GM23248 (cell line): ENCODE measurements around the gene SRF. TPM values are rescaled to one million over a fixed set of nuclear protein-coding genes. Genes with fewer than 3 reads are reported as not detected.

ENCODE experiments used
- DNase-seq: peaks from one replicate; pipeline ENCODE4 v3.0.0-alpha.2; 2015
- H2AFZ ChIP-seq: fragments of 200-600 bp; sonication (generic); 2 replicates; pipeline ENCODE4 v1.6.1; 2016; ENCODE audit warnings: antibody characterized with exemption
- H3F3A ChIP-seq: fragments of 200-600 bp; sonication (generic); 2 replicates; pipeline ENCODE4 v1.6.1; 2016; ENCODE audit warnings: mild to moderate bottlenecking, antibody characterized with exemption, mixed run types; ENCODE audit not compliant: insufficient read depth
- H3K27ac ChIP-seq: fragments of 200-600 bp; sonication (generic); 2 replicates; pipeline ENCODE4 v1.5.1; 2016; ENCODE audit warnings: mild to moderate bottlenecking
- H3K27me3 ChIP-seq: fragments of 200-600 bp; sonication (generic); replicated peaks from 2 replicates; pipeline ENCODE4 v1.6.1; 2016; ENCODE audit warnings: mild to moderate bottlenecking; ENCODE audit not compliant: insufficient read depth
- H3K36me3 ChIP-seq: fragments of 200-600 bp; sonication (generic); 2 replicates; pipeline ENCODE4 v1.6.1; 2016; ENCODE audit warnings: low read depth, mild to moderate bottlenecking
- H3K4me1 ChIP-seq: fragments of 200-600 bp; sonication (generic); 2 replicates; pipeline ENCODE4 v1.6.1; 2016; ENCODE audit warnings: mild to moderate bottlenecking; ENCODE audit not compliant: insufficient read depth
- H3K4me2 ChIP-seq: fragments of 200-600 bp; sonication (generic); one replicate; pipeline ENCODE4 v1.6.1; 2016; ENCODE audit warnings: mild to moderate bottlenecking; ENCODE audit not compliant: unreplicated experiment
- H3K4me3 ChIP-seq: fragments of 200-600 bp; sonication (generic); 2 replicates; pipeline ENCODE4 v1.5.1; 2016; ENCODE audit warnings: mild to moderate bottlenecking
- H3K79me2 ChIP-seq: fragments of 200-600 bp; sonication (generic); 2 replicates; pipeline ENCODE4 v1.6.1; 2016; ENCODE audit warnings: mild to moderate bottlenecking; ENCODE audit not compliant: insufficient read depth
- H3K9ac ChIP-seq: fragments of 200-600 bp; sonication (generic); 2 replicates; pipeline ENCODE4 v1.6.1; 2016; ENCODE audit warnings: mild to moderate bottlenecking
- H3K9me2 ChIP-seq: fragments of 200-600 bp; sonication (generic); 2 replicates; pipeline ENCODE4 v1.6.1; 2016; ENCODE audit warnings: mixed run types, mild to moderate bottlenecking, moderate library complexity; ENCODE audit not compliant: insufficient read depth
- H3K9me3 ChIP-seq: fragments of 200-600 bp; sonication (generic); one replicate; pipeline ENCODE4 v1.6.1; 2017; ENCODE audit warnings: low read depth
- H4K20me1 ChIP-seq: fragments of 200-600 bp; sonication (generic); 2 replicates; pipeline ENCODE4 v1.6.0; 2016; ENCODE audit not compliant: insufficient read depth
- EZH2 ChIP-seq: fragments of 200-600 bp; sonication (generic); IDR thresholded peaks from 2 replicates; pipeline ENCODE4 v1.6.1; 2018; ENCODE audit warnings: antibody characterized with exemption, mild to moderate bottlenecking; ENCODE audit not compliant: insufficient read depth, poor library complexity, severe bottlenecking
- EZH2phosphoT487 ChIP-seq: fragments of 200-600 bp; sonication (generic); IDR thresholded peaks from 2 replicates; pipeline ENCODE4 v1.6.1; 2018; ENCODE audit warnings: antibody characterized with exemption, moderate library complexity, mild to moderate bottlenecking, low read depth; ENCODE audit not compliant: insufficient read depth
- WGBS, 2 experiments: methylation state at CpG; one replicate each; pipeline ENCODE4 v1.1.6; 2015 to 2017; ENCODE audit warnings: low lambda C conversion rate in 2 of 2, low coverage in 1 of 2; ENCODE audit errors: missing lambda C conversion rate in 2 of 2; 5-methylcytosine and 5-hydroxymethylcytosine counted together
- in situ Hi-C: fragments of 300-500 bp; cut with MboI; formaldehyde crosslinking; loops from 2 replicates; pipeline ENCODE4 v1.15.0; 2020
- polyA plus RNA-seq: library from polyadenylated mRNA; unstranded; fragments of >200 nt; fragmentation: Nextera tagmentation; extraction: Ambion mirVana; gene quantifications from 2 replicates; pipeline ENCODE4 v1.2.1, GENCODE V29; 2016
- total RNA-seq: library from RNA; depleted of rRNA; stranded (reverse); fragments of >200 nt; shearing (Covaris generic); gene quantifications from 2 replicates; pipeline ENCODE4 v1.2.3, GENCODE V29; 2014

The SRF gene
- total and polyA plus RNA-seq, 2 experiments from 2014 or later, result 3.3 to 29.6 TPM

DNA sequence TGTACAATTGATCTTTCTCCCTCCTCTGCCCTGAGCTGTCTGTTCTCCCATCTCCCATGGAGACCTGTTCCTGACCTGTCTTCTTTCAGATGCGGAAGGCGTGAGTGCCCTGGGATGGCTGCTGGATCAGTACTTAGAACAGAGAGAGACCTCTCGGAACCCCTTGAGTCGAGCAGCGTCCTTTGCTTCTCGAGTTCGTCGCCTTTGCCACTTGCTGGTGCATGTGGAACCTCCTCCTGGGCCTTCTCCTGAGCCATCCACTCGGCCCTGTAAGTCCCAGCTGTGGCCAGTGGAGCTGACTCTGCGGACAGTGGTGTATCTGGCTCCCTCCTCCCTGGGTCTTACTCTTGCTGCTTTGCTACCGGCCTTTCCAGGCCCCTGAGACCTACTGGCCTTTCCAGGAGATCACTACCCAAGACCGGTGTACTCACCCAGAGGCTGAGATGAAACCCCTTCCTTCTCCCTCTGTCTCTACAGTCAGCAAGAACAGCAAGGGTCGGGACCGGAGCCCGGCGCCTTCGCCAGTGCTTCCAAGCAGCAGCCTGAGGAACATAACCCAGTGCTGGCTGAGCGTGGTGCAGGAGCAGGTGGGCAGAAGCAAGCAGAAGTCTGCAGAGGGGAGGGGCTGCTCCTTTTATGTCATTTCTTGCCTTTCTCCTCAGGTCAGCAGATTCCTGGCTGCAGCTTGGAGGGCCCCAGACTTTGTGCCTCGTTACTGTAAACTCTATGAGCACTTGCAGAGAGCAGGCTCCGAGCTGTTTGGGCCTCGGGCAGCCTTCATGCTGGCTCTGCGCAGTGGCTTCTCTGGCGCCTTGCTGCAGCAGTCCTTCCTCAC, 33.4 kb downstream of the SRF start:
- Histone ChIP-seq H2AFZ (no peak overlapping the region), H3K4me3 (no peak overlapping the region), H3K9ac (no peak overlapping the region), H3K4me1 (no peaks in the 10 kb centered on the region), H3K27ac (no peak overlapping the region), H3K27me3 (no peaks in the 10 kb centered on the region), H3K9me2 (no peaks in the 10 kb centered on the region), H3K9me3 (no peaks in the 10 kb centered on the region), H3K36me3 (peaks cover 3% of the 10 kb centered on the region; the same call in 1 of the 2 replicates), H3F3A (no peaks in the 10 kb centered on the region), H3K79me2 (no peaks in the 10 kb centered on the region), H3K4me2 (no peak overlapping the region), H4K20me1 (no peaks in the 10 kb centered on the region)
- in situ Hi-C loops, result no loop called here
- TF ChIP-seq EZH2 (no peak), EZH2phosphoT487 (no peak)
- no peak for DNase-seq
- WGBS, 2 experiments, result 93 to 94% methylated on average over 23 of the region's 23 CpGs

DNA sequence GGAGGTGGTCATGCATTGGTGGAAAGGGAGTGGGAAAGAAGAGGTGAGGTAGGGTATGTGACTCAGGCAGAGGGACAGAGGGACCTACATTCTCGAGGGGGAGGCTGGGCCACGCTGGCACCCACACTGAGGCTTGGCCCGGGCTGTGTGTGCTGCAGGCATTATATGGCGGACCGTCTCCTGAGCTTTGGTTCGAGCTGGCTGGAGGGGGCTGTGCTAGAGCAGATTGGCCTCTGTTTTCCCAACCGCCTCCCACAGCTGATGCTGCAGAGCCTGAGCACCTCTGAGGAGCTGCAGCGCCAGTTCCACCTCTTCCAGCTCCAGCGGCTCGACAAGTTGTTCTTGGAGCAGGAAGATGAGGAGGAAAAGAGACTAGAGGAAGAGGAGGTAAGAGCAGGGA, 34.8 kb downstream of the SRF start:
- Histone ChIP-seq H3F3A (no peaks in the 10 kb centered on the region), H3K36me3 (peaks cover 3% of the 10 kb centered on the region; the same call in 1 of the 2 replicates), H3K27me3 (no peaks in the 10 kb centered on the region), H3K4me2 (no peak overlapping the region), H3K4me1 (no peaks in the 10 kb centered on the region), H4K20me1 (no peaks in the 10 kb centered on the region), H3K4me3 (no peak overlapping the region), H3K9me2 (no peaks in the 10 kb centered on the region), H3K9me3 (no peaks in the 10 kb centered on the region), H2AFZ (no peak overlapping the region), H3K79me2 (no peaks in the 10 kb centered on the region), H3K9ac (no peak overlapping the region), H3K27ac (no peak overlapping the region)
- WGBS, 2 experiments, result 95 to 98% methylated on average over 10 of the region's 10 CpGs
- TF ChIP-seq EZH2phosphoT487, result no peak
- TF ChIP-seq EZH2, result no peak
- no peak for DNase-seq
- in situ Hi-C loops, result no loop called here

DNA sequence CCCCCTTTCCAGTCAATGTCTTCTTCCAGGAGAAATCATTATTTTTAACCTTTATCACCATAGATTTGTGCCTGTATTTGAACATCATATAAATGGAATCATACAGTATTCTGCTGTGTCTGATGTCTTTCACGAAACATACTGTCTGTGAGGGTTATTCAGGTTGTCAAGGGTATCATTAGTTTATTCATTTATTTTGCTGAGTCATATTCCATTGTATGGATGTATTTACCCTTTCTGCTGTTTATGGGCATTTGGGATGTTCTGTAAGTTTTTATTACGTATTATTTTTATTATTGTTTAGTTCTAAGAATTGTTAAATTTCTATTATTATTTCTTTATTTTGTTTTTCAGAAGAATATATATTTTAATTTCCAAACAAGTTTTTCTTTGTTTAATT, 36.2 kb downstream of the SRF start:
- Histone ChIP-seq H3K9me3 (no peaks in the 10 kb centered on the region), H3K9ac (no peak overlapping the region), H3F3A (no peaks in the 10 kb centered on the region), H2AFZ (no peak overlapping the region), H3K27me3 (no peaks in the 10 kb centered on the region), H3K4me3 (no peak overlapping the region), H3K4me2 (no peak overlapping the region), H4K20me1 (no peaks in the 10 kb centered on the region), H3K9me2 (no peaks in the 10 kb centered on the region), H3K79me2 (no peaks in the 10 kb centered on the region), H3K27ac (no peak overlapping the region), H3K36me3 (peaks cover 3% of the 10 kb centered on the region; the same call in 1 of the 2 replicates), H3K4me1 (no peaks in the 10 kb centered on the region)
- TF ChIP-seq EZH2, result no peak
- no peak for TF ChIP-seq EZH2phosphoT487
- DNase-seq, result no peak
- WGBS, 2 experiments, result 94 to 96% methylated on average over 2 of the region's 2 CpGs
- in situ Hi-C loops, result no loop called here

DNA sequence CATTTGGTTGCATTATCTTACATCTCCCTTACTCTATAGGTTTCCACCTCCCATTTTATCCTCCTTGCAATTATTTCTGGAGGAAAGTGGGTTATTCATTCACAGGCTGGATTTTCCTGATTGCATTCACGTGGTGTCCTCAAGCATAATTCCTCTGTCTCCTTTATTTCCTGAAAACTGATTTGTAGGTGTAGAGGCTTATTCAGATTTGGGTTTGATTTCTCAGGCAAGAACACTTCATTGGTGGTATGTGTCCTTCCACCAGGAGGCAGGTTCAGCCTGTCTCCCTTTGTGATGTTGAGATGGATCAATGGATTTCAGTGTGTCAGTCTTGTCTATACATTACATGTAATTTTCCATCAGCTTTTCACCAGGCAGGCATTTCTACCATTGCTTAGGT, 40.9 kb downstream of the SRF start:
- Histone ChIP-seq H3K27me3 (no peaks in the 10 kb centered on the region), H4K20me1 (no peaks in the 10 kb centered on the region), H3F3A (no peaks in the 10 kb centered on the region), H3K4me1 (no peaks in the 10 kb centered on the region), H3K9ac (no peak overlapping the region), H3K9me2 (no peaks in the 10 kb centered on the region), H3K27ac (no peak overlapping the region), H3K79me2 (no peaks in the 10 kb centered on the region), H2AFZ (no peak overlapping the region), H3K36me3 (peaks cover 6% of the 10 kb centered on the region; the same call in 1 of the 2 replicates), H3K9me3 (no peaks in the 10 kb centered on the region), H3K4me2 (no peak overlapping the region), H3K4me3 (no peak overlapping the region)
- TF ChIP-seq EZH2phosphoT487 (no peak), EZH2 (no peak)
- in situ Hi-C loops, result no loop called here
- WGBS, 2 experiments, result 62 to 65% methylated on average over 1 of the region's 1 CpG
- no peak for DNase-seq
